MM.1S (cell line): ENCODE data around the gene CATSPERD.

Experiments used
- DNase-seq: peaks from one replicate; pipeline ENCODE4 v3.0.0-alpha.2; 2015
- H2AFZ ChIP-seq: fragments of 300-600 bp; sonication (generic); 2 replicates; pipeline ENCODE4 v1.6.0; 2016; ENCODE audit warnings: antibody characterized with exemption, low read length
- H3F3A ChIP-seq: fragments of 300-600 bp; sonication (generic); 2 replicates; pipeline ENCODE4 v1.6.1; 2016; ENCODE audit warnings: mild to moderate bottlenecking, antibody characterized with exemption, low read length, moderate library complexity, mixed read lengths; ENCODE audit not compliant: insufficient read depth
- H3K27ac ChIP-seq: fragments of 300-600 bp; sonication (generic); 2 replicates; pipeline ENCODE4 v1.5.1; 2016; ENCODE audit warnings: mild to moderate bottlenecking, low read length
- H3K27me3 ChIP-seq: fragments of 300-600 bp; sonication (generic); replicated peaks from 2 replicates; pipeline ENCODE4 v1.6.0; 2016; ENCODE audit warnings: low read length; ENCODE audit not compliant: insufficient read depth
- H3K36me3 ChIP-seq: fragments of 300-600 bp; sonication (generic); replicated peaks from 2 replicates; pipeline ENCODE4 v1.6.1; 2016; ENCODE audit warnings: mild to moderate bottlenecking, low read length, mixed read lengths; ENCODE audit not compliant: insufficient read depth
- H3K4me1 ChIP-seq: fragments of 300-600 bp; sonication (generic); 2 replicates; pipeline ENCODE4 v1.6.1; 2016; ENCODE audit warnings: low read length, mixed read lengths
- H3K4me2 ChIP-seq: fragments of 300-600 bp; sonication (generic); 2 replicates; pipeline ENCODE4 v1.6.0; 2016; ENCODE audit warnings: low read depth, low read length
- H3K4me3 ChIP-seq: fragments of 300-600 bp; sonication (generic); 2 replicates; pipeline ENCODE4 v1.5.1; 2016; ENCODE audit warnings: low read length, mixed read lengths
- H3K79me2 ChIP-seq: fragments of 300-600 bp; sonication (generic); 2 replicates; pipeline ENCODE4 v1.6.1; 2016; ENCODE audit warnings: mixed run types, low read length, mixed read lengths
- H3K9ac ChIP-seq: fragments of 300-600 bp; sonication (generic); 2 replicates; pipeline ENCODE4 v1.6.1; 2016; ENCODE audit warnings: low read length, mixed read lengths
- H3K9me2 ChIP-seq: fragments of 300-600 bp; sonication (generic); replicated peaks from 2 replicates; pipeline ENCODE4 v1.6.1; 2016; ENCODE audit warnings: mild to moderate bottlenecking, low read length, mixed read lengths; ENCODE audit not compliant: insufficient read depth
- H3K9me3 ChIP-seq: fragments of 300-600 bp; sonication (generic); replicated peaks from 2 replicates; pipeline ENCODE4 v1.6.1; 2016; ENCODE audit warnings: mild to moderate bottlenecking, low read length, mixed read lengths; ENCODE audit not compliant: insufficient read depth
- H4K20me1 ChIP-seq: fragments of 300-600 bp; sonication (generic); 2 replicates; pipeline ENCODE4 v1.6.1; 2016; ENCODE audit warnings: mild to moderate bottlenecking, low read length, moderate library complexity, mixed read lengths; ENCODE audit not compliant: insufficient read depth
- CTCF ChIP-seq: fragments of 300-600 bp; sonication (generic); IDR thresholded peaks from 2 replicates; pipeline ENCODE4 v1.5.1; 2016; ENCODE audit warnings: antibody characterized with exemption, low read length, mixed read lengths
- EZH2 ChIP-seq: fragments of 300-600 bp; sonication (generic); optimal IDR thresholded peaks from 2 replicates; pipeline ENCODE3; 2017; ENCODE audit warnings: low read depth, mild to moderate bottlenecking, antibody characterized with exemption, low read length, mixed read lengths
- EZH2phosphoT487 ChIP-seq: fragments of 300-600 bp; sonication (generic); IDR thresholded peaks from 2 replicates; pipeline ENCODE4 v1.6.1; 2018; ENCODE audit warnings: antibody characterized with exemption, low read length

Gene CATSPERD

GRCh38 chr19:5683177-5683886 lies 37.1 kb upstream of the CATSPERD start:
- Histone ChIP-seq H3K9me3 (no peaks in the 10 kb centered on the region), H2AFZ (no peak overlapping the region), H3F3A (peaks cover 7% of the 10 kb centered on the region), H3K9ac (no peak overlapping the region), H3K4me3 (no peak overlapping the region), H3K4me2 (no peak overlapping the region), H3K36me3 (no peaks in the 10 kb centered on the region), H3K4me1 (peaks cover 14% of the 10 kb centered on the region), H3K27me3 (peaks cover 14% of the 10 kb centered on the region), H4K20me1 (no peaks in the 10 kb centered on the region), H3K9me2 (no peaks in the 10 kb centered on the region), H3K27ac (no peak overlapping the region), H3K79me2 (peaks cover 13% of the 10 kb centered on the region)
- DNase-seq = peak; percentile 5
- TF ChIP-seq CTCF (no peak), EZH2 (no peak), EZH2phosphoT487 (no peak)

GRCh38 chr19:5684694-5685430 lies 35.6 kb upstream of the CATSPERD start:
- peaks cover 14% of the 10 kb centered on the region for H3K27me3 ChIP-seq
- no peak overlapping the region for H3K4me3 ChIP-seq
- H3K9me3 ChIP-seq = no peaks in the 10 kb centered on the region
- no peak for DNase-seq
- H3F3A ChIP-seq = peaks cover 14% of the 10 kb centered on the region
- H3K4me2 ChIP-seq = no peak overlapping the region
- no peak overlapping the region for H2AFZ ChIP-seq
- TF ChIP-seq EZH2 (no peak), EZH2phosphoT487 (no peak), CTCF (no peak)
- peaks cover 13% of the 10 kb centered on the region for H3K4me1 ChIP-seq
- H3K79me2 ChIP-seq = peaks cover 4% of the 10 kb centered on the region
- H3K36me3 ChIP-seq = no peaks in the 10 kb centered on the region
- no peak overlapping the region for H3K9ac ChIP-seq
- no peak overlapping the region for H3K27ac ChIP-seq
- H3K9me2 ChIP-seq = no peaks in the 10 kb centered on the region
- no peaks in the 10 kb centered on the region for H4K20me1 ChIP-seq

- H3K4me3 ChIP-seq = peak overlapping the region; percentile 61
- no peak for TF ChIP-seq EZH2
- no peak for TF ChIP-seq EZH2phosphoT487
- TF ChIP-seq CTCF = no peak
- peaks cover 14% of the 10 kb centered on the region for H3K27me3 ChIP-seq
- H4K20me1 ChIP-seq = peaks cover 7% of the 10 kb centered on the region; the same call in 1 of the 2 replicates
- peak overlapping the region; percentile 61; the same call in 1 of the 2 replicates for H3K27ac ChIP-seq
- no peaks in the 10 kb centered on the region; the same call in 1 of the 2 replicates for H3K36me3 ChIP-seq
- H3K9me3 ChIP-seq = no peaks in the 10 kb centered on the region
- peak overlapping the region; percentile 63 for H2AFZ ChIP-seq
- H3K9me2 ChIP-seq = no peaks in the 10 kb centered on the region
- peaks cover 10% of the 10 kb centered on the region; the same call in 1 of the 2 replicates for H3K4me1 ChIP-seq
- peaks cover 26% of the 10 kb centered on the region for H3F3A ChIP-seq
- no peak for DNase-seq
- peak overlapping the region; percentile 67; the same call in 1 of the 2 replicates for H3K9ac ChIP-seq
- peak overlapping the region; percentile 80 for H3K4me2 ChIP-seq
- peaks cover 13% of the 10 kb centered on the region for H3K79me2 ChIP-seq
Observed at GRCh38 chr19:5686326-5686646, 34.2 kb upstream of the CATSPERD start.
